Tongue (tissue), 2 donors: ENCODE data around the gene MOK. TPM values are rescaled to one million over a fixed set of nuclear protein-coding genes. Genes with fewer than 3 reads are reported as not detected.

Source experiments
- DNase-seq: peaks from one replicate; pipeline ENCODE4 v3.0.0-alpha.2; 2015
- total RNA-seq: library from RNA; depleted of rRNA; stranded (reverse); fragments of >200 nt; gene quantifications from one replicate; pipeline ENCODE4 v1.2.3, GENCODE V29; 2014

Gene MOK
- total RNA-seq, 1 donor from 2014 or later = 14.2 TPM

GRCh38 chr14:102180248-102180998 is 124.5 kb downstream of the MOK start:
- peak; percentile 50 for DNase-seq

Other genes starting within 250 kb of the MOK start
- 673 TPM for gene HSP90AA1, start 218.1 kb downstream of the MOK start, total RNA-seq
- gene WDR20, start 165.3 kb downstream of the MOK start, total RNA-seq = 29.6 TPM
- gene ZNF839, start 14.6 kb upstream of the MOK start, total RNA-seq = 10.8 TPM
- gene CINP, start 57.7 kb upstream of the MOK start, total RNA-seq = 41.3 TPM
- gene TECPR2, start 57.8 kb upstream of the MOK start, total RNA-seq = 29.7 TPM
- gene ANKRD9, start 204.6 kb upstream of the MOK start, total RNA-seq = 42.1 TPM